Liver (tissue), 3 donors: ENCODE results near the gene SORL1.

ENCODE experiments used
- HNF4G ChIP-seq: IDR thresholded peaks from 2 replicates; pipeline ENCODE4 v1.6.1; 2016; ENCODE audit warnings: antibody characterized with exemption
- TF ChIP-seq, protein P1 (sequence below): fragments of 150-350 bp; IDR thresholded peaks from 2 replicates; pipeline ENCODE4 v1.5.1; 2017; ENCODE audit warnings: improper control_type of control experiment, low read depth, low read length; ENCODE audit not compliant: missing input control
- donor health status: healthy.
- donor health status: healthy.

DNA sequence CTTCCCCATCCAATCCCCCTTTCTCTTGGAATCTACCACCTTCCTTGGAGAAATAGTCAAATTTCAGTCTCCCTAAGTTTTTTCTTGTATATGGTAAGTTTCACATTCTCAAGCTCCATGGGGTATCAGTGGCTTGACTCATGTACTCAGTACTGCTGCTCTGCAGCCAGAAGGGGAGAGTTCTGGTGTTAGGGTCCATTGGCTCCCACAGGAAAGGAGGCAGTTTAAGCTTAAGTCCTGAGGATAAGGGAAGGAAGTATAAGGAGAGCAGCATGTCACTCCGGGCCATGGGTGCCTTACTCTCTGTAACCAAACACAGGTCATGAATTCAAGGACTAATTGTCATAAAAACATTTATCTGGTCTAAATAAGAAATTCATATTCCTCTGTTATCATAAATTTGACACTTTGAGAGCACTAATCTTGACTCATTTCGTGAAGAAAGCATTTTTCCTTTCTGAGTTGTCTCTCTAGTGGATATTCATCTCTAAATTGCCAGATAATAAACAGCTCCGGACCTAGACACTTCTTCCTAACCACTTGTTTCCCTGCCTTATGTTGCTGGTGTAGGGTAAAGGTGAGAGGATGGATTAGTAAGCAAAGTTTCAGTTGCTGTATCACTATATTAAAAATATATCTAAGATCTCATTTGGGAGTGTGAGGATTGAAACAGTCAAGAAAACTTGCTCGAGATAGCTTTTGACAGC, 20.1 kb upstream of the SORL1 start:
- no peak for TF ChIP-seq HNF4G
- TF ChIP-seq, protein P1, sequence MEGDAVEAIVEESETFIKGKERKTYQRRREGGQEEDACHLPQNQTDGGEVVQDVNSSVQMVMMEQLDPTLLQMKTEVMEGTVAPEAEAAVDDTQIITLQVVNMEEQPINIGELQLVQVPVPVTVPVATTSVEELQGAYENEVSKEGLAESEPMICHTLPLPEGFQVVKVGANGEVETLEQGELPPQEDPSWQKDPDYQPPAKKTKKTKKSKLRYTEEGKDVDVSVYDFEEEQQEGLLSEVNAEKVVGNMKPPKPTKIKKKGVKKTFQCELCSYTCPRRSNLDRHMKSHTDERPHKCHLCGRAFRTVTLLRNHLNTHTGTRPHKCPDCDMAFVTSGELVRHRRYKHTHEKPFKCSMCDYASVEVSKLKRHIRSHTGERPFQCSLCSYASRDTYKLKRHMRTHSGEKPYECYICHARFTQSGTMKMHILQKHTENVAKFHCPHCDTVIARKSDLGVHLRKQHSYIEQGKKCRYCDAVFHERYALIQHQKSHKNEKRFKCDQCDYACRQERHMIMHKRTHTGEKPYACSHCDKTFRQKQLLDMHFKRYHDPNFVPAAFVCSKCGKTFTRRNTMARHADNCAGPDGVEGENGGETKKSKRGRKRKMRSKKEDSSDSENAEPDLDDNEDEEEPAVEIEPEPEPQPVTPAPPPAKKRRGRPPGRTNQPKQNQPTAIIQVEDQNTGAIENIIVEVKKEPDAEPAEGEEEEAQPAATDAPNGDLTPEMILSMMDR: no peak
